Mucosa of rectum (tissue), 2 donors: ENCODE results near the gene FPGS.
"Not testable (repeated sequence)": the region's sequence is repeated elsewhere in the genome, so short reads cannot be mapped to it uniquely, and the experiment has no call there.

ENCODE experiments used
- H3K27ac ChIP-seq, 2 donors: one replicate each; pipeline ENCODE4 v1.7.0; 2013; ENCODE audit warnings: inconsistent platforms in 2 of 2, low read depth in 2 of 2, low read length in 2 of 2
- H3K27me3 ChIP-seq, 2 donors: one replicate each; pipeline ENCODE4 v1.7.0; 2013; ENCODE audit warnings: low read length in 2 of 2; ENCODE audit not compliant: control insufficient read depth in 2 of 2, insufficient read depth in 2 of 2
- H3K36me3 ChIP-seq, 2 donors: one replicate each; pipeline ENCODE4 v1.7.0; 2013; ENCODE audit warnings: low read length in 2 of 2; ENCODE audit not compliant: control insufficient read depth in 2 of 2, insufficient read depth in 2 of 2
- H3K4me1 ChIP-seq, 2 donors: one replicate each; pipeline ENCODE4 v1.7.0; 2013; ENCODE audit warnings: low read length in 2 of 2, mild to moderate bottlenecking in 1 of 2; ENCODE audit not compliant: control insufficient read depth in 2 of 2, insufficient read depth in 2 of 2
- H3K4me3 ChIP-seq, 2 donors: one replicate each; pipeline ENCODE4 v1.7.0; 2013; ENCODE audit warnings: low read length in 2 of 2
- H3K9ac ChIP-seq, 2 donors: one replicate each; pipeline ENCODE4 v1.7.0; 2013; ENCODE audit warnings: low read length in 2 of 2, low read depth in 1 of 2, mild to moderate bottlenecking in 1 of 2
- H3K9me3 ChIP-seq, 2 donors: one replicate each; pipeline ENCODE4 v1.7.0; 2013; ENCODE audit warnings: low read length in 2 of 2; ENCODE audit not compliant: control insufficient read depth in 2 of 2
- donor health status: healthy.
- donor health status: Normal muscosa, but diverticular disease.

Gene FPGS

DNA sequence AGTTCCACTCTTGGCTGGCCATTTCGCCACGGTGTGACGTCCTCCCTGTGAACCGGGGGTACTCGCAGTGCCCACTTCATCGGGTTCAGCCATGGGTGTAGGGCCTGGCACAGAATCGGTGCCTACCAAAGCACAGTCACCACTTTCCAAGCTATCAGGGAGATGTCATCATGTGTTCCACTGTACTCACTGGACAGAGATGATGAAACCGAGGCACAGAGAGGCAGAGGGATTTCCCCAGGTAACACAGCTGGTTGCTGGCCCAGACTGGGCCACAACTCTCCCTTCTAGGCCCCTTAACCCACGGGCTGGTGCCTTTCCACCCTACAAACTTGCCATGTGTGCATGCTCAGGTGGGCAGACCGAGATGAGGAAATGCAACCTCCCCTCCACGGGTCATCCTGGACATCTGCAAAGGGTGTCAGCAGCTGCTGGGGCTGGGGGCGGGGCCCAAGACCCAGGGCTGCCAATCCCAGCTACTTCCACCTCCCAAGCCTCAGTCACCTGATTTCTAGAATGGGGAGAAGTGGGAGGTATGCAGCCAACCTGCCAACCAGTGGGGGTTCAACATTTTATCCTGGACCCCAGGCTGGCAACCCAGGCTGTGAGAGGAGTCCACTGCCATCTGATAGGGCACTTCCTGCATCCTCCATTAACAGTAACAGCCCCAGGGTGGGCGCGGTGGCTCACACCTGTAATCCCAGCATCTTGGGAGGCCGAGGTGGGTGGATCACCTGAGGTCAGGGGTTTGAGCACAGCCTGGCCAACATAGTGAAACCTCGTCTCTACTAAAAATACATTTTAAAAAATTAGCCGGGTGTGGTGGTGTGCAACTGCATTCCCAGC is 23.3 kb upstream of the FPGS start:
- Histone ChIP-seq H3K9ac (peak overlapping the region; percentile 45 to 56), H3K9me3 (no peaks in the 10 kb centered on the region), H3K27ac (peak overlapping the region; percentile 76 to 88), H3K27me3 (peaks cover 0 to 2% of the 10 kb centered on the region in 2 donors), H3K36me3 (no peaks in the 10 kb centered on the region), H3K4me3 (peak overlapping the region; percentile 28 to 57), H3K4me1 (peaks cover 4 to 13% of the 10 kb centered on the region in 2 donors)

DNA sequence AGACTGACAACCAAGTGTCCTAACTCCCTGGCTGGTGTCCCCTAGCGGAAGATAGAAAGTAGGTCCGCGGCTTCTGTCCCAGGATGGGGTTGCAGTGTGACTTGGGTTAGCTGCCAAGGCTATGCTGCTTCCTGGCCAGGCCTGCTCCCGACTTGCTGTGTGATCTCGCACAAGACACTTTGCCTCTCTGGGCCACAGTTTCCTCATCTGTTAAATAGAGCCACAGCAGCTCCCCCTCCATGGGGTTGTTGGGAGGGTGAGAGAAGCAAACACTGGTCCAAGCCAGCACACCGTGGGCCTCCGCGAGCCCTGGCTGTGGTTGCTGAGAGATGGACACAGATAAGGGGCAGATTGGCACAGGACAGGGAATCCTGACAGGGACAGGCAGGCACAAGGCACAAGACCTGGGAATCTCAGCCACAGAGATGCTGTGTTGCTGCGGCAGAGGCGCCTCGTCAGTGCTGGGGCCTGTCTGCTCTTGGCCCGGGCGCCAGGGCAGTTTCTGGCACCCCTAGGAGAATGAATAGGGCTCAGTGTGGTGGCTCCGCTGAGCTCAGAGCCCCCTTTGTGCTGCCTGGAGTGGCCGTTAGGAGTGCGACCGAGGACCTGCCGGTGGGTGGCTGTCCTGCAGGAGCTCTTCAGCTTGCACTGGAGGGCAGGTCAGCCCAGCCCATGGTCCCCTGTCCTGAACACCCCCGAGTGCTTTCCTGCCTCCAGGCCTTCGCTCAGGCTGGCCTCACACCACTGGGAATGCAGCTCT is 22.4 kb upstream of the FPGS start:
- Histone ChIP-seq H3K9ac (peak overlapping the region in 1 of 2 donors; percentile 14), H3K36me3 (no peaks in the 10 kb centered on the region), H3K4me3 (no peak overlapping the region), H3K9me3 (no peaks in the 10 kb centered on the region), H3K4me1 (peaks cover 8 to 17% of the 10 kb centered on the region in 2 donors), H3K27me3 (peaks cover 0 to 2% of the 10 kb centered on the region in 2 donors), H3K27ac (peak overlapping the region in 1 of 2 donors; percentile 43)

DNA sequence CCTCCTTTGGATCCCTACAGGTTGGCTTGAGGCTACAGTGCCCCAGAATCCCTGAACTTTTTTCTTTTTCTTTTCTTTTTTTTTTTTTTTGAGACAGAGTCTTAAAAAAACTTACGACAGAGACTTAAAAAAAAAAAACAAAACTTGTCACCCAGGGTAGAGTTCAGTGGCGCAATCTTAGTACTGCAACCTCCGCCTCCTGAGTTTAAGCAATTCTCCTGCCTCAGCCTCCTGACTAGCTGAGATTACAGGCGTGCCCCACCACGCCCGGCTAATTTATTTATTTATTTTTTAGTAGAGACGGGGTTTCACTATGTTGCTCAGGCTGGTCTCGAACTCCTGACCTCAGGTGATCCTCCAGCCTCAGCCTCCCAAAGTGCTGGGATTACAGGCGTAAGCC is 21.8 kb upstream of the FPGS start:
- H3K9me3 ChIP-seq, H3K9ac ChIP-seq, H3K36me3 ChIP-seq, H3K4me3 ChIP-seq, H3K27me3 ChIP-seq: not testable (repeated sequence)
- peaks cover 8 to 17% of the 10 kb centered on the region in 2 donors for H3K4me1 ChIP-seq
- peak overlapping the region in 1 of 2 donors; percentile 43 for H3K27ac ChIP-seq

DNA sequence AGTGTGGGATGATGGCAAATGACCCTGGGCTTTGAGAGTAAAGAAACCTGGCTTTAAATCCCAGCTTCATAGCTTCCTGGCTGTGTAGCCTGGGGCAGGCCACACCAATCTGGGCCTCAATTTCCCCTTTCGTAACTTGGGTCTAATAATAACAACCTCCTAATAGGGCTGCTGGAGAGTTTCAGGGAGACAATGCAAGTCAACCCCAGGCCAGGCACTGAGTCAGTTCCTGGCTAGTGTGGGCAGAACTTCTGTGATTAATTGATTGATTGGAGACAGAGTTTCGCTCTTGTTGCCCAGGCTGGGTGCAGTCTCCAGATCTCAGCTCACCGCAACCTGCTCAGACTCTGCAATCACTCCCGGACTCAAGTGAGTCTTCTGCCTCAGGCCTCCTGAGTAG is 20.9 kb upstream of the FPGS start:
- H3K9me3 ChIP-seq, result no peaks in the 10 kb centered on the region
- H3K27me3 ChIP-seq, result peaks cover 0 to 2% of the 10 kb centered on the region in 2 donors
- H3K4me1 ChIP-seq, result peaks cover 7 to 18% of the 10 kb centered on the region in 2 donors
- H3K27ac ChIP-seq, result no peak overlapping the region
- no peak overlapping the region for H3K4me3 ChIP-seq
- H3K9ac ChIP-seq, result no peak overlapping the region
- H3K36me3 ChIP-seq, result no peaks in the 10 kb centered on the region

DNA sequence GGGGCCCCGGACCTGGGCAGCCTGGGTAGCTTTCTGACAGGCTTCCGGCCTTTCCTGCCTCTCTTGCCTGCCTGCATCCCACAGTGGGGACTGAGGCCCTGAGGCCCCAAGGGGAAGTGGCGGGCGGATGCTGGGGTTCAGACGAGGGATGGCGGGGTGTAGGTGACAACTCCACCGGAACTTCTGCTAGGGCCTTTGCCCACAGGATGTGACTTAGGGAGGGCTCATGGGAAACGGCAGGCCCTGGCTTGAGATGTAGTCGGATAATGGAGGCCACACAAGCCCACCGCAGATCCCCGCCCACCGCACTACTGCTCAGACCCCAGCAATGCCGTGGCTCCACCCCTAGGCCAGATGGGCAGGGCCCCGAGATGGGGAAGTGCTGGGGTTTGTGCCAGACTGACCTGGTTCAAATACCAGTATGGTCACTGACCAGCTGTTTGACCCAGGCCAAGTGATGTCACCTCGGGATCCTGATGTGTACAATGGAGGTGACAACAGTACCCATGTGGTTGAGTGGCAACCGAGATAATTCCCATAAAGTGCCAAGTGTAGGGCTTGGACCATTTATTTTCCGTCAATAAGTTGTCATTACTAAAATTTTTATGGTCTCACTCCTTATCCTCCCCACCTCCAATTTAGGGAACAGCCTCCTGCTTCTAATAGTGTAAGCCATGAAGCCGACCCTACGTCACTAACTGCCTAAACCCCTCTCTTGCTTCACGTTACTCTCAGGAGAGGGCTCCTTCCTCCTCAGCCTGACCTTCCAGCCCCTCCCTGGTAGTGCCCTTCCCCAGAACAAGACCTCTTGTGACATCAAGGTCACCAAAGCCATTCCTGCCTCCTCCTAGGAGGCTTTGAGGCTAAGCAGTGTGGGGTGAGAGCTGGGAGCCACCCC is 19.3 kb upstream of the FPGS start:
- Histone ChIP-seq H3K4me1 (peaks cover 12 to 21% of the 10 kb centered on the region in 2 donors), H3K4me3 (peak overlapping the region in 1 of 2 donors; percentile 48), H3K36me3 (peaks cover 13 to 15% of the 10 kb centered on the region in 2 donors), H3K9ac (peak overlapping the region in 1 of 2 donors; percentile 9), H3K9me3 (no peaks in the 10 kb centered on the region), H3K27me3 (peaks cover 0 to 2% of the 10 kb centered on the region in 2 donors), H3K27ac (peak overlapping the region; percentile 38 to 74)

DNA sequence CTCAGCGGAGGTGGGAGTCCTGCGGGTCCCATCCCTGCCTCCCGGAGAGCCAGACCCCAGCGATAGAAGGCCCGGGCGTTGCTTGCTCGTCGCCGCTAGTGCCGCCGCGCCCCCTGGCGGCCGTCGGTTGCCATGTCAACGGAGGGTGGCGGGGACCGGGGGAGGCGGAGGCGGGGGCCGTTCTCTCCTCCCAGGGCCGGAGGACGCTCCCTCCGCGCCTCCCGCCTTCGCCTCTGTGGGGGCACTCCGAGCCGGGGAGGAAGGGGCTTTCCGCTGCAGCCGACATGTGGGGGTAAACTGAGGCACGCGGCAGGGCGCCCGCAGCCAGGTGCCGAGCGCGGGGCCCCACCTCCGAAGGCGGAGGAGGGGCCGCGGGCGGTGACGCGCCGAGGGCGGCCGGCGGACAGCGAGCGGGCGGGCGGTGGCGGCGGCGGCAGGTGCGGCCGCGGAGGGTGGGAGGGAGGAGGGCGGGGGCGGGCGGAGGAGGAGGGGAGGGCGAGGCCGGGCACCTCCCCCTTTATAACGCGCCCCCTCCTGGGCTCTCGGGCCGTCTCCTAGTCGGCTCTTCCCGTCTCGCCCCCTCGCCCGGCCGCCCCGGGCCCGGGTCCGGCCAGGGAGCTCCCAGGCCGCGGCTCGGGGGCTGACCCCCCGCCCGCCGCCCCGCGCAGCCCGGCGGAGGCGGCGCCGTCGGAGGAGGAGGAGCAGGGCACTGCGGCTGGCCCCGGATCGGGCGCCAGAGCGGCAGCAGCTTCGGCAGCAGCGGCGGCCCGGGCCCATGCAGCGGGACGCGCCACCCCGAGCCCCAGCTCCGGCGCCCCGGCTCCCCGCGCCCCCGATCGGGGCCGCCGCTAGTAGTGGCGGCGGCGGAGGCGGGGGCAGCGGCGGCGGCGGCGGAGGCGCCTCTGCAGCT is 17.4 kb upstream of the FPGS start:
- H3K9me3 ChIP-seq, result no peaks in the 10 kb centered on the region
- peak overlapping the region; percentile 56 to 91 for H3K9ac ChIP-seq
- peaks cover 31 to 33% of the 10 kb centered on the region in 2 donors for H3K36me3 ChIP-seq
- peaks cover 0 to 2% of the 10 kb centered on the region in 2 donors for H3K27me3 ChIP-seq
- peak overlapping the region; percentile 71 to 89 for H3K4me3 ChIP-seq
- H3K4me1 ChIP-seq, result peaks cover 10 to 18% of the 10 kb centered on the region in 2 donors
- peak overlapping the region; percentile 90 to 94 for H3K27ac ChIP-seq

DNA sequence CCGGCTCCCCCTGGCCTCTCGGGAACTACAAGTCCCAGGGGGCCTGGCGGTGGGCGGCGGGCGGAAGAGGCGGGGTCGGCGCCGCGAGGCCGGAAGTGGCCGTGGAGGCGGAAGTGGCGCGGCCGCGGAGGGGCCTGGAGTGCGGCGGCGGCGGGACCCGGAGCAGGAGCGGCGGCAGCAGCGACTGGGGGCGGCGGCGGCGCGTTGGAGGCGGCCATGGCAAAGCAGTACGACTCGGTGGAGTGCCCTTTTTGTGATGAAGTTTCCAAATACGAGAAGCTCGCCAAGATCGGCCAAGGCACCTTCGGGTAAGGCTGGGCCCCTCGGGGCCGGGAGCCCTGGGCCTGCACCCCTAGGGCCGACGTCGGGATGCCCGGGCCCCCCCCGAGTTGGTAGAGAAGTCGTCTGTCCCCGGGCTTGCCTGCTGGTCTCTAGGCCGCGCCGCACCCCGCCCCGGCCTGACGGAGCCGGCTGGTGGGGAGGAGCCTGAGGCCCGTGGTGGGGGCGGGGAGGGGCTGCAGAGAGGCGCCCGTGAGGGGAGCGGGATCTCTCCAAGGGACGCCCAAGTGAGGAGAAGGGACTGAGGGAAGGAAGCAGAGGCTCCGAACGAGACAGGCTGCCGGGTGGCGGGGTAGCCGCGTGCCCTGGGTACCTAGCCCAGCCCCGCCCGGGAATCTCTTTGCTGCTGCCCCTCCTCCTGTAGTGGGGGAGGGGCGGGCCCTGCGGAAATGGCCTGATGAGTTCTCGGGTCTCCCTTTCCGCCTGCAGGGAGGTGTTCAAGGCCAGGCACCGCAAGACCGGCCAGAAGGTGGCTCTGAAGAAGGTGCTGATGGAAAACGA is 16.5 kb upstream of the FPGS start, which contains the start of gene CDK9:
CDK9 (plus strand) TSS at position 102 of the 840 bp plus-strand sequence; CDS start at position 217, 115 bp downstream.
- H3K4me3 ChIP-seq, result peak within 1 kb of the TSS; percentile 82 to 89
- no peaks in the 10 kb centered on the region for H3K9me3 ChIP-seq
- peak within 1 kb of the TSS; percentile 90 to 94 for H3K27ac ChIP-seq
- H3K36me3 ChIP-seq, result peaks cover 39 to 42% of the 10 kb centered on the region in 2 donors
- peaks cover 10 to 18% of the 10 kb centered on the region in 2 donors for H3K4me1 ChIP-seq
- H3K9ac ChIP-seq, result peak within 1 kb of the TSS; percentile 85 to 91
- H3K27me3 ChIP-seq, result peaks cover 0 to 2% of the 10 kb centered on the region in 2 donors

DNA sequence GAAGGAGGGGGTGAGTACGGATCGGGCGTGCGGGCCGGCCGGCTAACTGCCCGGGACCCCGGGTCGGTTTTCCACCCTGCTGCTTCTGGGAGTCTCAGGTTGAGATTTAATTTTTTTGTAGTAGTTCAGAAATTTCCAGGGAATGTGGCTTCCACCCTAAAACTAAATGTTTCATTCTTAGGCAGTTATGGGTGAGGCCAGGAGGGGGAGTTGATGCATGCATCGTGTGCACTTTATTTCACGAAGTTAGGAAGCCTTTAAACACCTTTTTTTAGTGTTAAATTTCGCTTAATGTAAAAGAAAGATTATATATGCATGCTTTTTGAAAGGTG is 15.9 kb upstream of the FPGS start:
- Histone ChIP-seq H3K9ac (peak overlapping the region; percentile 85 to 91), H3K27ac (peak overlapping the region; percentile 90 to 94), H3K4me1 (peaks cover 10 to 18% of the 10 kb centered on the region in 2 donors)

More for the DNA sequence above, 15.9 kb upstream of the FPGS start:
- no peaks in the 10 kb centered on the region for H3K9me3 ChIP-seq
- H3K36me3 ChIP-seq, result peaks cover 43 to 46% of the 10 kb centered on the region in 2 donors
- peak overlapping the region; percentile 82 to 89 for H3K4me3 ChIP-seq
- peaks cover 0 to 2% of the 10 kb centered on the region in 2 donors for H3K27me3 ChIP-seq
